Raji (cell line): Measurements from ENCODE around the gene C11orf71.

Experiments used
- POLR2A ChIP-seq: IDR thresholded peaks from 2 replicates; pipeline ENCODE4 v1.6.1; 2011; ENCODE audit warnings: low read depth, low read length, control low read depth; ENCODE audit not compliant: insufficient read depth

The C11orf71 gene

GRCh38 chr11:114400216-114400914 lies at the start of gene C11orf71, which contains the start of gene RBM7:
Gene C11orf71, minus strand, starts transcription at chr11:114400511. Its CDS starts 180 bp downstream, at chr11:114400331.
Gene RBM7, plus strand, starts transcription at chr11:114400666. Its CDS starts 6 bp downstream, at chr11:114400672.
- peak; percentile 97 for TF ChIP-seq POLR2A

GRCh38 chr11:114449845-114450244 lies 49.5 kb upstream of the C11orf71 start:
- no peak for TF ChIP-seq POLR2A

- no peak for TF ChIP-seq POLR2A
Observed at GRCh38 chr11:114448749-114449482, 48.6 kb upstream of the C11orf71 start.

GRCh38 chr11:114447892-114448291 lies 47.6 kb upstream of the C11orf71 start:
- TF ChIP-seq POLR2A: no peak

GRCh38 chr11:114447444-114447843 lies 47.1 kb upstream of the C11orf71 start:
- no peak for TF ChIP-seq POLR2A

GRCh38 chr11:114442536-114442935 lies 42.2 kb upstream of the C11orf71 start:
- TF ChIP-seq POLR2A: no peak

GRCh38 chr11:114441921-114442320 lies 41.6 kb upstream of the C11orf71 start:
- no peak for TF ChIP-seq POLR2A

GRCh38 chr11:114440971-114441763 lies 40.9 kb upstream of the C11orf71 start:
- TF ChIP-seq POLR2A: no peak

- no peak for TF ChIP-seq POLR2A
Observed at GRCh38 chr11:114440121-114440860, 40.0 kb upstream of the C11orf71 start.

GRCh38 chr11:114439229-114440120 lies 39.2 kb upstream of the C11orf71 start, which contains the start of gene REXO2:
Gene REXO2, plus strand, starts transcription at chr11:114439467. Its CDS starts 62 bp downstream, at chr11:114439529.
- TF ChIP-seq POLR2A: peak; percentile 89

GRCh38 chr11:114438303-114438702 lies 38.0 kb upstream of the C11orf71 start:
- no peak for TF ChIP-seq POLR2A

- TF ChIP-seq POLR2A: no peak
Observed at GRCh38 chr11:114433376-114433775, 33.1 kb upstream of the C11orf71 start.

GRCh38 chr11:114432893-114433292 lies 32.6 kb upstream of the C11orf71 start:
- TF ChIP-seq POLR2A: no peak

- no peak for TF ChIP-seq POLR2A
Observed at GRCh38 chr11:114430290-114430689, 30.0 kb upstream of the C11orf71 start.

- no peak for TF ChIP-seq POLR2A
Observed at GRCh38 chr11:114426280-114426679, 26.0 kb upstream of the C11orf71 start.
